CD8-positive, alpha-beta memory T cell (primary cell): ENCODE results near the gene DBP. TPM values are rescaled to one million over a fixed set of nuclear protein-coding genes. Genes with fewer than 3 reads are reported as not detected.

Experiments used
- CTCF ChIA-PET: fragments of 350-600 bp; sonication (Branson Sonifier 250); formaldehyde crosslinking; loops from one replicate; lab custom pipeline; 2021; ENCODE audit warnings: antibody characterized with exemption; lab: Charles Lee
- POLR2A ChIA-PET: fragments of 350-600 bp; sonication (Branson Sonifier 250); formaldehyde crosslinking; loops from one replicate; lab custom pipeline; 2021; ENCODE audit warnings: antibody characterized with exemption; lab: Charles Lee
- DNase-seq, 5 donors: peaks; one replicate each; pipeline versions ENCODE4 v3.0.0 to v3.0.0-alpha.2; 2020 to 2022; ENCODE audit warnings: mixed read lengths in 1 of 5
- H3K27ac ChIP-seq: one replicate; pipeline ENCODE4 v1.7.0; 2013; ENCODE audit warnings: low read depth, mild to moderate bottlenecking, low read length, moderate library complexity
- H3K27me3 ChIP-seq: 2 replicates; pipeline ENCODE4 v1.7.0; 2013; ENCODE audit warnings: low read length, mild to moderate bottlenecking; ENCODE audit not compliant: insufficient read depth, poor library complexity, severe bottlenecking
- H3K36me3 ChIP-seq: 2 replicates; pipeline ENCODE4 v1.7.0; 2013; ENCODE audit warnings: mild to moderate bottlenecking, low read length, moderate library complexity; ENCODE audit not compliant: insufficient read depth
- H3K4me1 ChIP-seq: 2 replicates; pipeline ENCODE4 v1.7.0; 2013; ENCODE audit warnings: mild to moderate bottlenecking, low read length, moderate library complexity; ENCODE audit not compliant: insufficient read depth
- H3K4me3 ChIP-seq: 2 replicates; pipeline ENCODE4 v1.7.0; 2013; ENCODE audit warnings: mild to moderate bottlenecking, low read length
- H3K9me3 ChIP-seq: 2 replicates; pipeline ENCODE4 v1.7.0; 2013; ENCODE audit warnings: mild to moderate bottlenecking, low read length
- H3K27ac Mint-ChIP-seq, 8 donors: one replicate each; pipeline ENCODE4 v1.8.0; 2020 to 2021; ENCODE audit warnings: mixed read lengths in 8 of 8, mild to moderate bottlenecking in 6 of 8, inconsistent platforms in 3 of 8, moderate library complexity in 3 of 8
- H3K27me3 Mint-ChIP-seq, 2 donors: one replicate each; pipeline ENCODE4 v1.8.0; 2020 to 2021; ENCODE audit warnings: mixed read lengths in 2 of 2, mild to moderate bottlenecking in 1 of 2, moderate library complexity in 1 of 2
- H3K36me3 Mint-ChIP-seq, 3 donors: one replicate each; pipeline ENCODE4 v1.8.0; 2020 to 2021; ENCODE audit warnings: mixed read lengths in 3 of 3, inconsistent platforms in 1 of 3, mild to moderate bottlenecking in 1 of 3
- H3K4me1 Mint-ChIP-seq, 3 donors: one replicate each; pipeline ENCODE4 v1.8.0; 2020 to 2021; ENCODE audit warnings: mixed read lengths in 3 of 3, inconsistent platforms in 1 of 3, mild to moderate bottlenecking in 1 of 3
- H3K4me3 Mint-ChIP-seq, 7 donors: one replicate each; pipeline ENCODE4 v1.8.0; 2020 to 2021; ENCODE audit warnings: mixed read lengths in 7 of 7, mild to moderate bottlenecking in 6 of 7, moderate library complexity in 4 of 7, inconsistent platforms in 2 of 7
- H3K9me3 Mint-ChIP-seq, 5 donors: one replicate each; pipeline ENCODE4 v1.8.0; 2020 to 2022; ENCODE audit warnings: mixed read lengths in 5 of 5, mild to moderate bottlenecking in 3 of 5, moderate library complexity in 2 of 5, inconsistent platforms in 1 of 5
- polyA plus RNA-seq: library from polyadenylated mRNA; unstranded; fragments of 300-500 nt; fragmentation: Illumina TruSeq; gene quantifications from one replicate; pipeline ENCODE4 v1.2.3, GENCODE V29; 2021
- total RNA-seq, 2 experiments: library from RNA; stranded (reverse); gene quantifications; one replicate each; pipeline ENCODE4 v1.2.3, GENCODE V29; 2021

DBP gene
- total and polyA plus RNA-seq, 3 experiments from 2014 or later: 10.9 to 84.1 (median 12.1) TPM

- H3K36me3 ChIP-seq: no peaks in the 10 kb centered on the region
- POLR2A ChIA-PET: interaction anchor here (0.8 kb wide), 1 partner anchor 81 kb away, joined by 3 read pairs; no protein-coding TSS in a partner anchor
- H3K9me3 Mint-ChIP-seq: no peaks in the 10 kb centered on the region
- CTCF ChIA-PET: interaction anchor here (1.1 to 2.0 kb wide), 6 partner anchors 13 to 261 kb away, joined by 3 to 8 read pairs (median 5); no protein-coding TSS in a partner anchor
- peaks cover 6% of the 10 kb centered on the region for H3K4me1 ChIP-seq
- peak overlapping the region in 4 of 7 donors; percentile 10 to 58 (median 42) for H3K4me3 Mint-ChIP-seq
- no peaks in the 10 kb centered on the region for H3K9me3 ChIP-seq
- peak overlapping the region in 7 of 8 donors; percentile 3 to 97 (median 70) for H3K27ac Mint-ChIP-seq
- no peaks in the 10 kb centered on the region for H3K27me3 ChIP-seq
- peaks cover 0 to 4% of the 10 kb centered on the region in 2 donors for H3K27me3 Mint-ChIP-seq
- peaks cover 4 to 18% (median 5%) of the 10 kb centered on the region in 3 donors for H3K4me1 Mint-ChIP-seq
- no peak for DNase-seq
- H3K27ac ChIP-seq: no peak overlapping the region
- H3K36me3 Mint-ChIP-seq: peaks cover 0 to 2% (median 0%) of the 10 kb centered on the region in 3 donors
- H3K4me3 ChIP-seq: no peak overlapping the region
Measured at GRCh38 chr19:48595171-48595570, 42.0 kb downstream of the DBP start.

- Mint-ChIP-seq H3K27me3 (peaks cover 2 to 5% of the 10 kb centered on the region in 2 donors), H3K27ac (peak overlapping the region in 1 of 8 donors; percentile 32), H3K4me3 (no peak overlapping the region), H3K36me3 (peaks cover 0 to 2% (median 0%) of the 10 kb centered on the region in 3 donors), H3K9me3 (no peaks in the 10 kb centered on the region), H3K4me1 (peaks cover 8 to 18% (median 16%) of the 10 kb centered on the region in 3 donors)
- no peaks in the 10 kb centered on the region for H3K36me3 ChIP-seq
- no peak overlapping the region for H3K27ac ChIP-seq
- DNase-seq: no peak
- peaks cover 6% of the 10 kb centered on the region for H3K4me1 ChIP-seq
- ChIA-PET CTCF (interaction anchor here (11.2 kb wide), 1 partner anchor 84 kb away, joined by 152 read pairs; no protein-coding TSS in a partner anchor), POLR2A (no interaction called here)
- H3K9me3 ChIP-seq: no peaks in the 10 kb centered on the region
- H3K4me3 ChIP-seq: no peak overlapping the region
- H3K27me3 ChIP-seq: no peaks in the 10 kb centered on the region
Measured at GRCh38 chr19:48591021-48591420, 46.2 kb downstream of the DBP start.

GRCh38 chr19:48588670-48589401 is 48.3 kb downstream of the DBP start:
- H3K36me3 Mint-ChIP-seq: no peaks in the 10 kb centered on the region
- Histone ChIP-seq H3K36me3 (no peaks in the 10 kb centered on the region), H3K27ac (no peak overlapping the region), H3K27me3 (no peaks in the 10 kb centered on the region), H3K9me3 (no peaks in the 10 kb centered on the region), H3K4me1 (peaks cover 6% of the 10 kb centered on the region), H3K4me3 (peak overlapping the region; percentile 52)
- peaks cover 2 to 10% of the 10 kb centered on the region in 2 donors for H3K27me3 Mint-ChIP-seq
- peaks cover 10 to 17% (median 15%) of the 10 kb centered on the region in 3 donors for H3K4me1 Mint-ChIP-seq
- CTCF ChIA-PET: interaction anchor here (0.7 to 11.2 kb wide), 13 partner anchors 9 to 256 kb away, joined by 3 to 152 read pairs (median 3); partner anchors contain the start of gene SPACA4
- peak overlapping the region; percentile 46 to 81 (median 65) for H3K4me3 Mint-ChIP-seq
- H3K9me3 Mint-ChIP-seq: no peaks in the 10 kb centered on the region
- DNase-seq: peak; percentile 72 to 88 (median 80)
- peak overlapping the region in 5 of 8 donors; percentile 11 to 78 (median 48) for H3K27ac Mint-ChIP-seq
- POLR2A ChIA-PET: interaction anchor here (0.6 kb wide), 1 partner anchor 57 kb away, joined by 3 read pairs; no protein-coding TSS in a partner anchor

GRCh38 chr19:48587387-48587786 is 49.8 kb downstream of the DBP start:
- Histone ChIP-seq H3K36me3 (no peaks in the 10 kb centered on the region), H3K27me3 (no peaks in the 10 kb centered on the region), H3K9me3 (no peaks in the 10 kb centered on the region), H3K4me1 (peaks cover 6% of the 10 kb centered on the region), H3K4me3 (no peak overlapping the region), H3K27ac (no peak overlapping the region)
- Mint-ChIP-seq H3K27ac (peak overlapping the region in 1 of 8 donors; percentile 66), H3K9me3 (no peaks in the 10 kb centered on the region), H3K27me3 (peaks cover 2 to 12% of the 10 kb centered on the region in 2 donors), H3K4me1 (peaks cover 10 to 17% (median 11%) of the 10 kb centered on the region in 3 donors), H3K36me3 (no peaks in the 10 kb centered on the region), H3K4me3 (no peak overlapping the region)
- ChIA-PET POLR2A (no interaction called here), CTCF (interaction anchor here (0.5 to 11.2 kb wide), 6 partner anchors 18 to 254 kb away, joined by 3 to 152 read pairs (median 8); no protein-coding TSS in a partner anchor)
- DNase-seq: no peak

GRCh38 chr19:48582168-48582567 is 55.0 kb downstream of the DBP start:
- POLR2A ChIA-PET: no interaction called here
- H3K4me1 Mint-ChIP-seq: peaks cover 3 to 6% (median 4%) of the 10 kb centered on the region in 3 donors

More at GRCh38 chr19:48582168-48582567, 55.0 kb downstream of the DBP start:
- peaks cover 0 to 9% of the 10 kb centered on the region in 2 donors for H3K27me3 Mint-ChIP-seq
- H3K36me3 ChIP-seq: no peaks in the 10 kb centered on the region
- H3K4me1 ChIP-seq: no peaks in the 10 kb centered on the region
- H3K4me3 Mint-ChIP-seq: no peak overlapping the region
- no peaks in the 10 kb centered on the region for H3K9me3 Mint-ChIP-seq
- no peaks in the 10 kb centered on the region for H3K36me3 Mint-ChIP-seq
- no peak for DNase-seq
- CTCF ChIA-PET: interaction anchor here (0.6 to 11.2 kb wide), 2 partner anchors 12 to 76 kb away, joined by 3 to 152 read pairs; no protein-coding TSS in a partner anchor
- H3K9me3 ChIP-seq: no peaks in the 10 kb centered on the region
- H3K27ac ChIP-seq: no peak overlapping the region
- H3K4me3 ChIP-seq: no peak overlapping the region
- no peaks in the 10 kb centered on the region for H3K27me3 ChIP-seq
- no peak overlapping the region for H3K27ac Mint-ChIP-seq

Other genes starting within 250 kb of the DBP start
- gene KDELR1, start 245.8 kb downstream of the DBP start, total RNA-seq: 10 to 100 TPM; 78.7 to 82.9 TPM
- 32.5 TPM for gene KDELR1, start 245.8 kb downstream of the DBP start, polyA plus RNA-seq
- under 1 TPM; 0.13 to 0.26 TPM for gene GRIN2D, start 243.7 kb downstream of the DBP start, total RNA-seq
- gene GRIN2D, start 243.7 kb downstream of the DBP start, polyA plus RNA-seq: 0.05 TPM
- gene GRWD1, start 191.4 kb downstream of the DBP start, total RNA-seq: 100 to 1,000 TPM; 105 to 107 TPM
- gene GRWD1, start 191.4 kb downstream of the DBP start, polyA plus RNA-seq: 45.6 TPM
- 1 to 10 TPM; 1.8 to 2.0 TPM for gene KCNJ14, start 181.8 kb downstream of the DBP start, total RNA-seq
- gene KCNJ14, start 181.8 kb downstream of the DBP start, polyA plus RNA-seq: 0.12 TPM
- 10 to 100 TPM; 30.7 to 33.3 TPM for gene CYTH2, start 168.0 kb downstream of the DBP start, total RNA-seq
- gene CYTH2, start 168.0 kb downstream of the DBP start, polyA plus RNA-seq: 34.8 TPM
- 1 to 10 TPM; 4.6 to 4.7 TPM for gene LMTK3, start 125.5 kb downstream of the DBP start, total RNA-seq
- gene LMTK3, start 125.5 kb downstream of the DBP start, polyA plus RNA-seq: not detected
- not detected for gene SULT2B1, start 85.2 kb downstream of the DBP start, total RNA-seq
- gene SULT2B1, start 85.2 kb downstream of the DBP start, polyA plus RNA-seq: not detected
- gene SPACA4, start 30.6 kb downstream of the DBP start, total RNA-seq: not detected
- not detected for gene SPACA4, start 30.6 kb downstream of the DBP start, polyA plus RNA-seq
- 1 to 10 TPM; 3.7 to 5.4 TPM for gene FAM83E, start 22.3 kb downstream of the DBP start, total RNA-seq
- not detected for gene FAM83E, start 22.3 kb downstream of the DBP start, polyA plus RNA-seq
- 1,000 to 10,000 TPM; 1,778 to 1,810 TPM for gene RPL18, start 18.2 kb downstream of the DBP start, total RNA-seq
- 1,821 TPM for gene RPL18, start 18.2 kb downstream of the DBP start, polyA plus RNA-seq
- 10 to 100 TPM; 37.5 to 38.5 TPM for gene SPHK2, start 17.9 kb downstream of the DBP start, total RNA-seq
- gene SPHK2, start 17.9 kb downstream of the DBP start, polyA plus RNA-seq: 10.2 TPM
- 10 to 100 TPM; 12.7 to 13.0 TPM for gene CA11, start 8.8 kb upstream of the DBP start, total RNA-seq
- gene CA11, start 8.8 kb upstream of the DBP start, polyA plus RNA-seq: 8.3 TPM
- under 1 TPM; 0.11 to 0.33 TPM for gene NTN5, start 35.6 kb upstream of the DBP start, total RNA-seq
- not detected for gene NTN5, start 35.6 kb upstream of the DBP start, polyA plus RNA-seq
- gene FUT2, start 58.6 kb upstream of the DBP start, total RNA-seq: not detected
- gene FUT2, start 58.6 kb upstream of the DBP start, polyA plus RNA-seq: 0.33 TPM
- under 1 TPM; 0.68 to 0.69 TPM for gene MAMSTR, start 82.3 kb upstream of the DBP start, total RNA-seq
- 0.40 TPM for gene MAMSTR, start 82.3 kb upstream of the DBP start, polyA plus RNA-seq
- gene RASIP1, start 103.2 kb upstream of the DBP start, total RNA-seq: under 1 TPM; 0.20 to 0.22 TPM
- 0.09 TPM for gene RASIP1, start 103.2 kb upstream of the DBP start, polyA plus RNA-seq
- not detected for gene IZUMO1, start 109.5 kb upstream of the DBP start, total RNA-seq
- gene IZUMO1, start 109.5 kb upstream of the DBP start, polyA plus RNA-seq: not detected
- gene FUT1, start 115.3 kb upstream of the DBP start, total RNA-seq: under 1 TPM; 0.09 TPM
- gene FUT1, start 115.3 kb upstream of the DBP start, polyA plus RNA-seq: not detected
- not detected for gene FGF21, start 118.1 kb upstream of the DBP start, total RNA-seq
- gene FGF21, start 118.1 kb upstream of the DBP start, polyA plus RNA-seq: not detected
- 10 to 100 TPM; 61.9 to 62.6 TPM for gene BCAT2, start 173.7 kb upstream of the DBP start, total RNA-seq
- gene BCAT2, start 173.7 kb upstream of the DBP start, polyA plus RNA-seq: 31.8 TPM
- under 1 TPM; 0.18 to 0.37 TPM for gene HSD17B14, start 199.1 kb upstream of the DBP start, total RNA-seq
- gene HSD17B14, start 199.1 kb upstream of the DBP start, polyA plus RNA-seq: 1.1 TPM
- gene PLEKHA4, start 231.2 kb upstream of the DBP start, total RNA-seq: 1 to 10 TPM; 2.5 to 4.1 TPM
- 2.7 TPM for gene PLEKHA4, start 231.2 kb upstream of the DBP start, polyA plus RNA-seq
- gene PPP1R15A, start 235.0 kb upstream of the DBP start, total RNA-seq: 10 to 100 TPM; 67.1 to 69.3 TPM
- 159 TPM for gene PPP1R15A, start 235.0 kb upstream of the DBP start, polyA plus RNA-seq